ENCODE measurements around the gene KAZN.

- TF ChIP-seq REST (IDR thresholded peaks at IDR 0.05; ENCODE audit: low read depth): no peak
- TF ChIP-seq EP300 (IDR thresholded peaks at IDR 0.05; ENCODE audit: borderline replicate concordance): no peak
- TF ChIP-seq NFIC (IDR thresholded peaks at IDR 0.05): no peak
- TF ChIP-seq FOXM1 (IDR thresholded peaks at IDR 0.05; ENCODE audit: borderline replicate concordance, low read depth): no peak
- no peak for TF ChIP-seq YY1 (IDR thresholded peaks at IDR 0.05; ENCODE audit: low read depth)
- TF ChIP-seq ZBTB7A (IDR thresholded peaks at IDR 0.05; ENCODE audit: low read depth): no peak
- TF ChIP-seq CREB1 (IDR thresholded peaks at IDR 0.05; ENCODE audit: low read depth): no peak
- TF ChIP-seq, protein P1, sequence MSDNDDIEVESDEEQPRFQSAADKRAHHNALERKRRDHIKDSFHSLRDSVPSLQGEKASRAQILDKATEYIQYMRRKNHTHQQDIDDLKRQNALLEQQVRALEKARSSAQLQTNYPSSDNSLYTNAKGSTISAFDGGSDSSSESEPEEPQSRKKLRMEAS (IDR thresholded peaks at IDR 0.05): no peak
- no peak for TF ChIP-seq EGR1 (IDR thresholded peaks at IDR 0.05)
- TF ChIP-seq RAD21 (IDR thresholded peaks at IDR 0.05; ENCODE audit: low read depth): no peak
- no peak for TF ChIP-seq USF1 (IDR thresholded peaks at IDR 0.05)
- no peak for TF ChIP-seq TCF12 (IDR thresholded peaks at IDR 0.05; ENCODE audit: low read depth)
- TF ChIP-seq TAF1 (IDR thresholded peaks at IDR 0.05; ENCODE audit: low read depth): no peak
Measured at GRCh38 chr1:14810595-14811361, 212.3 kb downstream of the KAZN start.
